GM23338 (cell line): ENCODE results near the gene RFC2. TPM values are rescaled to one million over a fixed set of nuclear protein-coding genes. Genes with fewer than 3 reads are reported as not detected.

ENCODE experiments used
- ATAC-seq: fragments of 200-7000 bp; cut with Tn5 transposase; 3 replicates; pipeline ENCODE4 v1.9.1; 2020
- DNase-seq: peaks from one replicate; pipeline ENCODE4 v3.0.0-alpha.2; 2015; ENCODE audit warnings: low spot score
- H2AFZ ChIP-seq: fragments of 200-600 bp; sonication (generic); 2 replicates; pipeline ENCODE4 v1.8.0; 2016; ENCODE audit warnings: antibody characterized with exemption, mild to moderate bottlenecking, moderate library complexity
- H3F3A ChIP-seq: fragments of 200-600 bp; sonication (generic); replicated peaks from 2 replicates; pipeline ENCODE4 v1.8.0; 2017; ENCODE audit warnings: antibody characterized with exemption, mixed run types, low read depth
- H3K27ac ChIP-seq: fragments of 200-600 bp; sonication (generic); 2 replicates; pipeline ENCODE4 v1.6.1; 2016; ENCODE audit warnings: low read depth
- H3K27me3 ChIP-seq: fragments of 200-600 bp; sonication (generic); 2 replicates; pipeline ENCODE4 v1.8.0; 2016; ENCODE audit warnings: mild to moderate bottlenecking, mixed run types, moderate library complexity; ENCODE audit not compliant: insufficient read depth
- H3K36me3 ChIP-seq: fragments of 200-600 bp; sonication (generic); 2 replicates; pipeline ENCODE4 v1.8.0; 2016; ENCODE audit warnings: mild to moderate bottlenecking; ENCODE audit not compliant: insufficient read depth
- H3K4me1 ChIP-seq: fragments of 200-600 bp; sonication (generic); 2 replicates; pipeline ENCODE4 v1.8.0; 2016; ENCODE audit warnings: mild to moderate bottlenecking, moderate library complexity; ENCODE audit not compliant: insufficient read depth
- H3K4me2 ChIP-seq: fragments of 200-600 bp; sonication (generic); 2 replicates; pipeline ENCODE4 v1.7.1; 2017; ENCODE audit warnings: mixed run types
- H3K4me3 ChIP-seq: fragments of 200-600 bp; sonication (generic); 2 replicates; pipeline ENCODE4 v1.6.1; 2016; ENCODE audit warnings: mixed run types
- H3K79me2 ChIP-seq: fragments of 200-600 bp; sonication (generic); replicated peaks from 2 replicates; pipeline ENCODE4 v1.8.0; 2017; ENCODE audit warnings: mild to moderate bottlenecking; ENCODE audit not compliant: insufficient read depth
- H3K9me2 ChIP-seq: fragments of 200-600 bp; sonication (generic); 2 replicates; pipeline ENCODE4 v1.8.0; 2017; ENCODE audit not compliant: insufficient read depth
- H4K20me1 ChIP-seq: fragments of 200-600 bp; sonication (generic); replicated peaks from 2 replicates; pipeline ENCODE4 v1.8.0; 2017; ENCODE audit warnings: mild to moderate bottlenecking; ENCODE audit not compliant: insufficient read depth
- H3K27ac Mint-ChIP-seq: 2 replicates; pipeline ENCODE4 v1.8.0; 2020; ENCODE audit warnings: inconsistent platforms, mild to moderate bottlenecking, moderate library complexity, mixed read lengths
- H3K27me3 Mint-ChIP-seq: 3 replicates; pipeline ENCODE4 v1.8.0; 2022; ENCODE audit warnings: low read depth, mild to moderate bottlenecking, moderate library complexity, mixed read lengths, inconsistent platforms; ENCODE audit not compliant: insufficient read depth, poor library complexity
- H3K36me3 Mint-ChIP-seq: 3 replicates; pipeline ENCODE4 v1.8.0; 2021; ENCODE audit warnings: low read depth, mild to moderate bottlenecking, inconsistent platforms, moderate library complexity, mixed read lengths
- H3K4me1 Mint-ChIP-seq: 3 replicates; pipeline ENCODE4 v1.8.0; 2020; ENCODE audit warnings: mild to moderate bottlenecking, inconsistent platforms, mixed read lengths
- H3K4me3 Mint-ChIP-seq: 3 replicates; pipeline ENCODE4 v1.8.0; 2021; ENCODE audit warnings: moderate library complexity, mild to moderate bottlenecking, inconsistent platforms, mixed read lengths
- H3K9me3 Mint-ChIP-seq: 3 replicates; pipeline ENCODE4 v1.8.0; 2020; ENCODE audit warnings: moderate library complexity, mild to moderate bottlenecking, inconsistent platforms, mixed read lengths
- EZH2 ChIP-seq: fragments of 200-600 bp; sonication (generic); IDR thresholded peaks from one replicate; pipeline ENCODE4 v1.8.0; 2017; ENCODE audit warnings: antibody characterized with exemption, mild to moderate bottlenecking, low read depth; ENCODE audit not compliant: unreplicated experiment
- JUNB ChIP-seq: IDR thresholded peaks from one replicate; pipeline ENCODE4 v1.6.1; 2016; ENCODE audit warnings: antibody characterized with exemption; ENCODE audit not compliant: unreplicated experiment
- POLR2AphosphoS5 ChIP-seq: IDR thresholded peaks from 2 replicates; pipeline ENCODE4 v1.6.1; 2016; ENCODE audit warnings: antibody characterized with exemption, low read depth
- STAT1 ChIP-seq: IDR thresholded peaks from one replicate; pipeline ENCODE4 v1.6.1; 2016; ENCODE audit warnings: antibody characterized with exemption; ENCODE audit not compliant: unreplicated experiment
- ZNF114 ChIP-seq: fragments of 250-450 bp; sonication (Bioruptor Pico); IDR thresholded peaks from 2 replicates; pipeline ENCODE4 v1.5.0; 2020; ENCODE audit warnings: mild to moderate bottlenecking, moderate library complexity
- ZNF331 ChIP-seq: fragments of 250-450 bp; sonication (Bioruptor Pico); IDR thresholded peaks from 2 replicates; pipeline ENCODE4 v1.5.0; 2020; ENCODE audit warnings: low read depth, mild to moderate bottlenecking, moderate library complexity
- polyA plus RNA-seq: library from polyadenylated mRNA; unstranded; fragments of >200 nt; fragmentation: Nextera tagmentation; extraction: Ambion mirVana; gene quantifications from 2 replicates; pipeline ENCODE4 v1.2.1, GENCODE V29; 2016
- total RNA-seq: library from RNA; depleted of rRNA; stranded (reverse); fragments of >200 nt; shearing (Covaris generic); gene quantifications from 2 replicates; pipeline ENCODE4 v1.2.3, GENCODE V29; 2014
- TF ChIP-seq, protein P1 (sequence below): IDR thresholded peaks from one replicate; pipeline ENCODE4 v1.6.1; 2018; ENCODE audit warnings: antibody characterized with exemption; ENCODE audit not compliant: unreplicated experiment
- TF ChIP-seq, protein P2 (sequence below), 2 experiments: fragments of 200-600 bp in 1 of 2; sonication (generic) in 1 of 2; conservative IDR thresholded peaks; 2 replicates each; pipeline versions ENCODE4 v1.5.1 to v1.6.1; 2016 to 2017; ENCODE audit warnings: antibody characterized with exemption in 2 of 2, low read depth in 2 of 2, mild to moderate bottlenecking in 2 of 2, moderate library complexity in 1 of 2
- TF ChIP-seq, protein P3 (sequence below): IDR thresholded peaks from 2 replicates; pipeline ENCODE4 v1.6.1; 2016; ENCODE audit warnings: antibody characterized with exemption
- TF ChIP-seq, protein P4 (sequence below): fragments of 250-450 bp; sonication (Bioruptor Pico); IDR thresholded peaks from 2 replicates; pipeline ENCODE4 v1.5.0; 2020; ENCODE audit warnings: mild to moderate bottlenecking, moderate library complexity

RFC2 gene
- total and polyA plus RNA-seq, 2 experiments from 2014 or later: 56.4 to 75.2 TPM

DNA sequence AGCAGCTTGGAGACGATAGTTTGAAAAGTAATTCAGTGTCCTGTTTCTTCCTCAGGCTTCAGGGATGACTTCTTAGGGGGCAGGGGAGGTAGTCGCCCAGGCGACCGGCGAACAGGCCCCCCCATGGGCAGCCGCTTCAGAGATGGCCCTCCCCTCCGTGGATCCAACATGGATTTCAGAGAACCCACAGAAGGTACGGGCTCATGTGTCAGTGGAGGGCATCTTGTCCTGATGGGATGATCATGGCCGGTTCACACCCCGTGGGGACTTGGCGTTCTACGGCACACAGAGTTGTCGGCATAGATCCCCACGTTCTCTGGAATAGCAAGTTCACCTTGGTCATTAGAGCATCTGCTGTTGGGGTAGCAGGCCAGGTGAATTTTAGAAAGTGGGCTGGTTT, 59.5 kb downstream of the RFC2 start:
- Histone ChIP-seq H3K4me3 (no peak overlapping the region), H3K27me3 (no peaks in the 10 kb centered on the region), H3K4me2 (no peak overlapping the region), H2AFZ (no peak overlapping the region), H4K20me1 (peaks cover 41% of the 10 kb centered on the region), H3K4me1 (no peaks in the 10 kb centered on the region), H3K36me3 (peaks cover 44% of the 10 kb centered on the region), H3K9me2 (no peaks in the 10 kb centered on the region), H3K79me2 (peaks cover 34% of the 10 kb centered on the region), H3K27ac (peak overlapping the region; percentile 78; the same call in 1 of the 2 replicates), H3F3A (peaks cover 53% of the 10 kb centered on the region)
- H3K36me3 Mint-ChIP-seq: peaks cover 74% of the 10 kb centered on the region
- no peak for TF ChIP-seq ZNF331 (CRISPR knock-in tag)
- no peak for TF ChIP-seq JUNB
- TF ChIP-seq, protein P1, sequence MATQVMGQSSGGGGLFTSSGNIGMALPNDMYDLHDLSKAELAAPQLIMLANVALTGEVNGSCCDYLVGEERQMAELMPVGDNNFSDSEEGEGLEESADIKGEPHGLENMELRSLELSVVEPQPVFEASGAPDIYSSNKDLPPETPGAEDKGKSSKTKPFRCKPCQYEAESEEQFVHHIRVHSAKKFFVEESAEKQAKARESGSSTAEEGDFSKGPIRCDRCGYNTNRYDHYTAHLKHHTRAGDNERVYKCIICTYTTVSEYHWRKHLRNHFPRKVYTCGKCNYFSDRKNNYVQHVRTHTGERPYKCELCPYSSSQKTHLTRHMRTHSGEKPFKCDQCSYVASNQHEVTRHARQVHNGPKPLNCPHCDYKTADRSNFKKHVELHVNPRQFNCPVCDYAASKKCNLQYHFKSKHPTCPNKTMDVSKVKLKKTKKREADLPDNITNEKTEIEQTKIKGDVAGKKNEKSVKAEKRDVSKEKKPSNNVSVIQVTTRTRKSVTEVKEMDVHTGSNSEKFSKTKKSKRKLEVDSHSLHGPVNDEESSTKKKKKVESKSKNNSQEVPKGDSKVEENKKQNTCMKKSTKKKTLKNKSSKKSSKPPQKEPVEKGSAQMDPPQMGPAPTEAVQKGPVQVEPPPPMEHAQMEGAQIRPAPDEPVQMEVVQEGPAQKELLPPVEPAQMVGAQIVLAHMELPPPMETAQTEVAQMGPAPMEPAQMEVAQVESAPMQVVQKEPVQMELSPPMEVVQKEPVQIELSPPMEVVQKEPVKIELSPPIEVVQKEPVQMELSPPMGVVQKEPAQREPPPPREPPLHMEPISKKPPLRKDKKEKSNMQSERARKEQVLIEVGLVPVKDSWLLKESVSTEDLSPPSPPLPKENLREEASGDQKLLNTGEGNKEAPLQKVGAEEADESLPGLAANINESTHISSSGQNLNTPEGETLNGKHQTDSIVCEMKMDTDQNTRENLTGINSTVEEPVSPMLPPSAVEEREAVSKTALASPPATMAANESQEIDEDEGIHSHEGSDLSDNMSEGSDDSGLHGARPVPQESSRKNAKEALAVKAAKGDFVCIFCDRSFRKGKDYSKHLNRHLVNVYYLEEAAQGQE: no peak
- TF ChIP-seq ZNF114 (CRISPR knock-in tag): no peak
- TF ChIP-seq, protein P2, sequence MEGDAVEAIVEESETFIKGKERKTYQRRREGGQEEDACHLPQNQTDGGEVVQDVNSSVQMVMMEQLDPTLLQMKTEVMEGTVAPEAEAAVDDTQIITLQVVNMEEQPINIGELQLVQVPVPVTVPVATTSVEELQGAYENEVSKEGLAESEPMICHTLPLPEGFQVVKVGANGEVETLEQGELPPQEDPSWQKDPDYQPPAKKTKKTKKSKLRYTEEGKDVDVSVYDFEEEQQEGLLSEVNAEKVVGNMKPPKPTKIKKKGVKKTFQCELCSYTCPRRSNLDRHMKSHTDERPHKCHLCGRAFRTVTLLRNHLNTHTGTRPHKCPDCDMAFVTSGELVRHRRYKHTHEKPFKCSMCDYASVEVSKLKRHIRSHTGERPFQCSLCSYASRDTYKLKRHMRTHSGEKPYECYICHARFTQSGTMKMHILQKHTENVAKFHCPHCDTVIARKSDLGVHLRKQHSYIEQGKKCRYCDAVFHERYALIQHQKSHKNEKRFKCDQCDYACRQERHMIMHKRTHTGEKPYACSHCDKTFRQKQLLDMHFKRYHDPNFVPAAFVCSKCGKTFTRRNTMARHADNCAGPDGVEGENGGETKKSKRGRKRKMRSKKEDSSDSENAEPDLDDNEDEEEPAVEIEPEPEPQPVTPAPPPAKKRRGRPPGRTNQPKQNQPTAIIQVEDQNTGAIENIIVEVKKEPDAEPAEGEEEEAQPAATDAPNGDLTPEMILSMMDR (conservative IDR thresholded peaks at IDR 0.05; ENCODE audit: low read depth in 2 of 2): no peak
- no peak for TF ChIP-seq EZH2
- no peak for TF ChIP-seq POLR2AphosphoS5
- TF ChIP-seq, protein P3, sequence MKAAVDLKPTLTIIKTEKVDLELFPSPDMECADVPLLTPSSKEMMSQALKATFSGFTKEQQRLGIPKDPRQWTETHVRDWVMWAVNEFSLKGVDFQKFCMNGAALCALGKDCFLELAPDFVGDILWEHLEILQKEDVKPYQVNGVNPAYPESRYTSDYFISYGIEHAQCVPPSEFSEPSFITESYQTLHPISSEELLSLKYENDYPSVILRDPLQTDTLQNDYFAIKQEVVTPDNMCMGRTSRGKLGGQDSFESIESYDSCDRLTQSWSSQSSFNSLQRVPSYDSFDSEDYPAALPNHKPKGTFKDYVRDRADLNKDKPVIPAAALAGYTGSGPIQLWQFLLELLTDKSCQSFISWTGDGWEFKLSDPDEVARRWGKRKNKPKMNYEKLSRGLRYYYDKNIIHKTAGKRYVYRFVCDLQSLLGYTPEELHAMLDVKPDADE: no peak
- TF ChIP-seq, protein P4, sequence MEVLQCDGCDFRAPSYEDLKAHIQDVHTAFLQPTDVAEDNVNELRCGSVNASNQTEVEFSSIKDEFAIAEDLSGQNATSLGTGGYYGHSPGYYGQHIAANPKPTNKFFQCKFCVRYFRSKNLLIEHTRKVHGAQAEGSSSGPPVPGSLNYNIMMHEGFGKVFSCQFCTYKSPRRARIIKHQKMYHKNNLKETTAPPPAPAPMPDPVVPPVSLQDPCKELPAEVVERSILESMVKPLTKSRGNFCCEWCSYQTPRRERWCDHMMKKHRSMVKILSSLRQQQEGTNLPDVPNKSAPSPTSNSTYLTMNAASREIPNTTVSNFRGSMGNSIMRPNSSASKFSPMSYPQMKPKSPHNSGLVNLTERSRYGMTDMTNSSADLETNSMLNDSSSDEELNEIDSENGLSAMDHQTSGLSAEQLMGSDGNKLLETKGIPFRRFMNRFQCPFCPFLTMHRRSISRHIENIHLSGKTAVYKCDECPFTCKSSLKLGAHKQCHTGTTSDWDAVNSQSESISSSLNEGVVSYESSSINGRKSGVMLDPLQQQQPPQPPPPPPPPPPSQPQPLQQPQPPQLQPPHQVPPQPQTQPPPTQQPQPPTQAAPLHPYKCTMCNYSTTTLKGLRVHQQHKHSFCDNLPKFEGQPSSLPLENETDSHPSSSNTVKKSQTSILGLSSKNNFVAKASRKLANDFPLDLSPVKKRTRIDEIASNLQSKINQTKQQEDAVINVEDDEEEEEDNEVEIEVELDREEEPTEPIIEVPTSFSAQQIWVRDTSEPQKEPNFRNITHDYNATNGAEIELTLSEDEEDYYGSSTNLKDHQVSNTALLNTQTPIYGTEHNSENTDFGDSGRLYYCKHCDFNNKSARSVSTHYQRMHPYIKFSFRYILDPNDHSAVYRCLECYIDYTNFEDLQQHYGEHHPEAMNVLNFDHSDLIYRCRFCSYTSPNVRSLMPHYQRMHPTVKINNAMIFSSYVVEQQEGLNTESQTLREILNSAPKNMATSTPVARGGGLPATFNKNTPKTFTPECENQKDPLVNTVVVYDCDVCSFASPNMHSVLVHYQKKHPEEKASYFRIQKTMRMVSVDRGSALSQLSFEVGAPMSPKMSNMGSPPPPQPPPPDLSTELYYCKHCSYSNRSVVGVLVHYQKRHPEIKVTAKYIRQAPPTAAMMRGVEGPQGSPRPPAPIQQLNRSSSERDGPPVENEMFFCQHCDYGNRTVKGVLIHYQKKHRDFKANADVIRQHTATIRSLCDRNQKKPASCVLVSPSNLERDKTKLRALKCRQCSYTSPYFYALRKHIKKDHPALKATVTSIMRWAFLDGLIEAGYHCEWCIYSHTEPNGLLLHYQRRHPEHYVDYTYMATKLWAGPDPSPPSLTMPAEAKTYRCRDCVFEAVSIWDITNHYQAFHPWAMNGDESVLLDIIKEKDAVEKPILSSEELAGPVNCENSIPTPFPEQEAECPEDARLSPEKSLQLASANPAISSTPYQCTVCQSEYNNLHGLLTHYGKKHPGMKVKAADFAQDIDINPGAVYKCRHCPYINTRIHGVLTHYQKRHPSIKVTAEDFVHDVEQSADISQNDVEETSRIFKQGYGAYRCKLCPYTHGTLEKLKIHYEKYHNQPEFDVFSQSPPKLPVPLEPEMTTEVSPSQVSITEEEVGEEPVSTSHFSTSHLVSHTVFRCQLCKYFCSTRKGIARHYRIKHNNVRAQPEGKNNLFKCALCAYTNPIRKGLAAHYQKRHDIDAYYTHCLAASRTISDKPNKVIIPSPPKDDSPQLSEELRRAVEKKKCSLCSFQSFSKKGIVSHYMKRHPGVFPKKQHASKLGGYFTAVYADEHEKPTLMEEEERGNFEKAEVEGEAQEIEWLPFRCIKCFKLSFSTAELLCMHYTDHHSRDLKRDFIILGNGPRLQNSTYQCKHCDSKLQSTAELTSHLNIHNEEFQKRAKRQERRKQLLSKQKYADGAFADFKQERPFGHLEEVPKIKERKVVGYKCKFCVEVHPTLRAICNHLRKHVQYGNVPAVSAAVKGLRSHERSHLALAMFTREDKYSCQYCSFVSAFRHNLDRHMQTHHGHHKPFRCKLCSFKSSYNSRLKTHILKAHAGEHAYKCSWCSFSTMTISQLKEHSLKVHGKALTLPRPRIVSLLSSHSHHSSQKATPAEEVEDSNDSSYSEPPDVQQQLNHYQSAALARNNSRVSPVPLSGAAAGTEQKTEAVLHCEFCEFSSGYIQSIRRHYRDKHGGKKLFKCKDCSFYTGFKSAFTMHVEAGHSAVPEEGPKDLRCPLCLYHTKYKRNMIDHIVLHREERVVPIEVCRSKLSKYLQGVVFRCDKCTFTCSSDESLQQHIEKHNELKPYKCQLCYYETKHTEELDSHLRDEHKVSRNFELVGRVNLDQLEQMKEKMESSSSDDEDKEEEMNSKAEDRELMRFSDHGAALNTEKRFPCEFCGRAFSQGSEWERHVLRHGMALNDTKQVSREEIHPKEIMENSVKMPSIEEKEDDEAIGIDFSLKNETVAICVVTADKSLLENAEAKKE (CRISPR knock-in tag): no peak
- no peak for TF ChIP-seq STAT1
- H3K27me3 Mint-ChIP-seq: peaks cover 10% of the 10 kb centered on the region
- no peak for DNase-seq
- no peaks in the 10 kb centered on the region for H3K9me3 Mint-ChIP-seq
- H3K27ac Mint-ChIP-seq: no peak overlapping the region
- ATAC-seq: no peak
- H3K4me1 Mint-ChIP-seq: peaks cover 4% of the 10 kb centered on the region; the same call in 2 of the 3 replicates
- H3K4me3 Mint-ChIP-seq: no peak overlapping the region; the same call in 2 of the 3 replicates
